ENCODE measurements around the gene AAK1. TPM values are rescaled to one million over a fixed set of nuclear protein-coding genes. Genes with fewer than 3 reads are reported as not detected.

AAK1 gene
- total and polyA plus RNA-seq, 10 of the 15 experiments (the other 5 are each of a cell fraction or from before 2014, with no cell fraction given), result 2.9 to 41.4 (median 17.5) TPM

- POLR2A ChIA-PET, result interaction anchor here (0.6 kb wide), 1 partner anchor 23 kb away, joined by 3 read pairs; no protein-coding TSS in a partner anchor
- CTCF ChIA-PET, result interaction anchor here (0.6 to 2.5 kb wide), 3 partner anchors 34 to 420 kb away, joined by 3 to 14 read pairs (median 3); no protein-coding TSS in a partner anchor
- WGBS (ENCODE audit: insufficient coverage, insufficient replicate concordance, low lambda C conversion rate, missing lambda C conversion rate), result 96% methylated on average over 1 of the region's 1 CpG
- H3K79me2 ChIP-seq (ENCODE audit: control insufficient read depth, insufficient read depth, low read length), result no peaks in the 10 kb centered on the region
- no peaks in the 10 kb centered on the region for H3K9me3 ChIP-seq (replicated peaks; ENCODE audit: control insufficient read depth, insufficient read depth, low read length)
- DNase-seq (ENCODE audit: low read depth, low spot score) (no peak), ATAC-seq (no peak), FAIRE-seq (no peak)
- no peak overlapping the region for H3K27ac ChIP-seq (ENCODE audit: control insufficient read depth, insufficient read depth)
- H3K27me3 ChIP-seq (replicated peaks in 1 of 2; ENCODE audit: control insufficient read depth in 2 of 2, insufficient read depth in 2 of 2, low read length in 1 of 2), result no peaks in the 10 kb centered on the region
- H4K20me1 ChIP-seq (ENCODE audit: control insufficient read depth, insufficient read depth), result no peaks in the 10 kb centered on the region
- SMC1A ChIA-PET (ENCODE audit: uncharacterized antibody, unreplicated experiment), result interaction anchor here (1.0 to 2.3 kb wide), 2 partner anchors 20 to 98 kb away, joined by 3 to 8 read pairs; no protein-coding TSS in a partner anchor
- H3K4me2 ChIP-seq (ENCODE audit: control insufficient read depth, insufficient read depth), result no peak overlapping the region
- RAD21 ChIA-PET (ENCODE audit: unreplicated experiment), result no interaction called here
- no peak overlapping the region for H3K4me3 ChIP-seq
- no peaks in the 10 kb centered on the region for H3K36me3 ChIP-seq (ENCODE audit: control insufficient read depth in 2 of 2, insufficient read depth in 2 of 2, low read length in 1 of 2)
- no peaks in the 10 kb centered on the region; the same call in 1 of the 2 replicates for H3K4me1 ChIP-seq (ENCODE audit: control insufficient read depth, insufficient read depth, low read length)
- no peak overlapping the region for H2AFZ ChIP-seq (ENCODE audit: control insufficient read depth, low read depth, low read length)
- in situ Hi-C loops (cut with MboI), result no loop called here
- no TSS peak for BruUV-seq (replicated peaks)
- intact Hi-C loops (cut with micrococcal nuclease; ENCODE audit: unreplicated experiment), result no loop called here
- TF ChIP-seq SP1 (IDR thresholded peaks at IDR 0.05; ENCODE audit: low read depth, low read length) (no peak), SPI1 (IDR thresholded peaks at IDR 0.05; ENCODE audit: borderline replicate concordance, insufficient read depth, low read depth, low read length) (peak; percentile 28; the same call in 1 of the 2 replicates), ZZZ3 (IDR thresholded peaks at IDR 0.05; ENCODE audit: control insufficient read depth, insufficient read length, low read depth) (no peak)
- TF ChIP-seq, protein P1, sequence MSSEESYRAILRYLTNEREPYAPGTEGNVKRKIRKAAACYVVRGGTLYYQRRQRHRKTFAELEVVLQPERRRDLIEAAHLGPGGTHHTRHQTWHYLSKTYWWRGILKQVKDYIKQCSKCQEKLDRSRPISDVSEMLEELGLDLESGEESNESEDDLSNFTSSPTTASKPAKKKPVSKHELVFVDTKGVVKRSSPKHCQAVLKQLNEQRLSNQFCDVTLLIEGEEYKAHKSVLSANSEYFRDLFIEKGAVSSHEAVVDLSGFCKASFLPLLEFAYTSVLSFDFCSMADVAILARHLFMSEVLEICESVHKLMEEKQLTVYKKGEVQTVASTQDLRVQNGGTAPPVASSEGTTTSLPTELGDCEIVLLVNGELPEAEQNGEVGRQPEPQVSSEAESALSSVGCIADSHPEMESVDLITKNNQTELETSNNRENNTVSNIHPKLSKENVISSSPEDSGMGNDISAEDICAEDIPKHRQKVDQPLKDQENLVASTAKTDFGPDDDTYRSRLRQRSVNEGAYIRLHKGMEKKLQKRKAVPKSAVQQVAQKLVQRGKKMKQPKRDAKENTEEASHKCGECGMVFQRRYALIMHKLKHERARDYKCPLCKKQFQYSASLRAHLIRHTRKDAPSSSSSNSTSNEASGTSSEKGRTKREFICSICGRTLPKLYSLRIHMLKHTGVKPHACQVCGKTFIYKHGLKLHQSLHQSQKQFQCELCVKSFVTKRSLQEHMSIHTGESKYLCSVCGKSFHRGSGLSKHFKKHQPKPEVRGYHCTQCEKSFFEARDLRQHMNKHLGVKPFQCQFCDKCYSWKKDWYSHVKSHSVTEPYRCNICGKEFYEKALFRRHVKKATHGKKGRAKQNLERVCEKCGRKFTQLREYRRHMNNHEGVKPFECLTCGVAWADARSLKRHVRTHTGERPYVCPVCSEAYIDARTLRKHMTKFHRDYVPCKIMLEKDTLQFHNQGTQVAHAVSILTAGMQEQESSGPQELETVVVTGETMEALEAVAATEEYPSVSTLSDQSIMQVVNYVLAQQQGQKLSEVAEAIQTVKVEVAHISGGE (CRISPR knock-in tag; IDR thresholded peaks at IDR 0.05), result no peak
- H3K9ac ChIP-seq (ENCODE audit: control insufficient read depth, insufficient read depth, low read length), result no peak overlapping the region
Measured at GRCh38 chr2:69680001-69680675, 36.6 kb upstream of the AAK1 start.

All from GM12878 (cell line).